Measurements from ENCODE around the gene GTF2A2.

- TF ChIP-seq, protein P1, sequence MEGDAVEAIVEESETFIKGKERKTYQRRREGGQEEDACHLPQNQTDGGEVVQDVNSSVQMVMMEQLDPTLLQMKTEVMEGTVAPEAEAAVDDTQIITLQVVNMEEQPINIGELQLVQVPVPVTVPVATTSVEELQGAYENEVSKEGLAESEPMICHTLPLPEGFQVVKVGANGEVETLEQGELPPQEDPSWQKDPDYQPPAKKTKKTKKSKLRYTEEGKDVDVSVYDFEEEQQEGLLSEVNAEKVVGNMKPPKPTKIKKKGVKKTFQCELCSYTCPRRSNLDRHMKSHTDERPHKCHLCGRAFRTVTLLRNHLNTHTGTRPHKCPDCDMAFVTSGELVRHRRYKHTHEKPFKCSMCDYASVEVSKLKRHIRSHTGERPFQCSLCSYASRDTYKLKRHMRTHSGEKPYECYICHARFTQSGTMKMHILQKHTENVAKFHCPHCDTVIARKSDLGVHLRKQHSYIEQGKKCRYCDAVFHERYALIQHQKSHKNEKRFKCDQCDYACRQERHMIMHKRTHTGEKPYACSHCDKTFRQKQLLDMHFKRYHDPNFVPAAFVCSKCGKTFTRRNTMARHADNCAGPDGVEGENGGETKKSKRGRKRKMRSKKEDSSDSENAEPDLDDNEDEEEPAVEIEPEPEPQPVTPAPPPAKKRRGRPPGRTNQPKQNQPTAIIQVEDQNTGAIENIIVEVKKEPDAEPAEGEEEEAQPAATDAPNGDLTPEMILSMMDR (IDR thresholded peaks at IDR 0.05 in 8 of 11, conservative IDR thresholded peaks at IDR 0.05 in 3 of 11) = no peak
- no peak for TF ChIP-seq POLR2AphosphoS5 (IDR thresholded peaks at IDR 0.05)
These were observed 41.7 kb downstream of the GTF2A2 start for GRCh38 chr15:59615661-59616060.

All from spleen (tissue), 7 donors.